ENCODE measurements around the gene ASTN1.

The ASTN1 gene

GRCh38 chr1:176879784-176880620 lies 284.5 kb downstream of the ASTN1 start:
- DNase-seq (ENCODE audit: low read depth in 2 of 2), result no peak

- DNase-seq (ENCODE audit: low read depth in 2 of 2), result no peak
These were observed 285.6 kb downstream of the ASTN1 start for GRCh38 chr1:176878750-176879536.

GRCh38 chr1:176877557-176877956 lies 287.0 kb downstream of the ASTN1 start:
- DNase-seq (ENCODE audit: low read depth in 2 of 2), result no peak

DNA sequence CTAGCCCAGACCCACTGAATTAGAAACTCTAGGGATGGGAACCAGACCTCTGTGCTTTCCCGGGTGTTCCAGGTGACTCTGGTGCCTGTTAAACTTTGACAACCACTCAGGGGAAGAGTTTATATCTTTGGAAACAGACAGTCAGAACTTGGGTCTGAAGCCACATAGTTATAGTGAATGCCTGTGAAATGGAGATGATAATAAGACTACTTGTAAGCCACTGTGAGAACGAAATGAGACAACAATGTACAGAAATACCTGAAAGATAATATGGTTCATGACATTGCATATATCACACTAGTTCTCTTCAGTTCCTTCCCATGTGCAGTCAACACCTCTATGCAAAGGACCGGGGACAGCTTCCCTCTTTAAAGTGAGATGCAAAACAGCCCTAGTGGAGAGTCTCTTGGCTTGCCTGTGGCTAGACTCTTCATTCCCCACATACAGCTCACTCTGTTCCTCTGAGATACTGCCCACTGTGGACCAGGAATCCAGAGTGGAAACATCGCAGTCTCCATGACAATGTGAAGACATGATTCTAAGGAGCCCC lies 287.5 kb downstream of the ASTN1 start:
- DNase-seq (ENCODE audit: low read depth in 2 of 2), result no peak

- DNase-seq (ENCODE audit: low read depth in 2 of 2), result no peak
These were observed 294.9 kb downstream of the ASTN1 start for GRCh38 chr1:176869577-176869976.

DNA sequence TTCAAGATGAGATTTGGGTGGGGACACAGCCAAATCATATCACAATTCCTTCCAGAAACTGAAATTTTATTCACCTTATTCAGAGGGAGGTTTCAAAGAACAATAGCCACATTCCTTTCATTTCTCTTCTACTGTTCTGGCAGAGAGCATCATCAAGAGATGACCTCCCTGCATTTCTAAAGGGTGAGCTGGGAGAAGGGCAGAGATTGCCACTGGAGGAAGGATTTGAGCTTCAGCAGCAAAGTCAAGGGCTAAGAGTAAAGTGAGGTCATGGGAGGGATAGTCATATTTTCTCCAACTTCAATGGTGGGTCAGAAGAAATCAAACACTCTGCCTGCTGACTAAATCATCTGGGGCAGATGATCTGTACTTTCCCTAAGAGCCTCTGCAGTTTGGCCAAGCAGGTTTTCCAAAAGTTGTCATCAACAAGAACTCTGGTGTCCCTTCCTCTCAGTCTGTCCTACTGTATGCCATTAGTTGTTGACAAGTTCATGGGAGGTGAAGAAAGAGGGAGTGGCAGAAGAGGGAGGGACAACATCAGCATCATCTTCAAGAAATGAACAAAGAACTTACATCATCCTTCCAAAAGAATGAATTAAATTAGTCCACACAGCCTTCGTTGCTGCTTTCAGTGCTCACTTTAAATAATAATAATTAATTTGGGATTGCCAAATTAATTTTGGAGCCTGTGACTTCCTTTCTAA lies 298.3 kb downstream of the ASTN1 start:
- DNase-seq (ENCODE audit: low read depth in 2 of 2), result no peak

DNA sequence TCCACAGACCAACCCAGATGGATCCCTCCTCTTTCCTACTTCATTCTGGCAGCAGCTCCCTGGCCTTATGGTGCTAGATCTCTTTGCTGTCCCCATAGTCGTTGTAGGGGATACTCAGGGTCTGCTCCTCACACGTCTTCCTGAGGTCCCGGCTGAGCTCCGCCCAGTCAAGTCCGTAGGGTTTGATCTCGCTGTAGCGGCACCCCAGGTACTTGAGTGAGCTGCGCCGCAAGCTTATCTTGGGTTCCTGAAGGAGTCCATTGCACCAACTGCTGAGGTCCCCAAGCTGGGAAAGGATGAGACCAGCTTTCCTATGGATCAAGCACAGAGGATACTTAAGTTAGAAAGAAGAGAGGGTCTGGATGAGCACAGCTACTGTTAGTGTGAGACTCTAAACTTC lies 300.3 kb downstream of the ASTN1 start:
- DNase-seq (ENCODE audit: low read depth in 2 of 2), result no peak

- no peak for DNase-seq (ENCODE audit: low read depth in 2 of 2)
These were observed 300.9 kb downstream of the ASTN1 start for GRCh38 chr1:176863613-176864012.

- DNase-seq (ENCODE audit: low read depth in 2 of 2), result no peak
These were observed 306.0 kb downstream of the ASTN1 start for GRCh38 chr1:176858433-176858916.

GRCh38 chr1:176857632-176858031 lies 306.9 kb downstream of the ASTN1 start:
- DNase-seq (ENCODE audit: low read depth in 2 of 2), result no peak

DNA sequence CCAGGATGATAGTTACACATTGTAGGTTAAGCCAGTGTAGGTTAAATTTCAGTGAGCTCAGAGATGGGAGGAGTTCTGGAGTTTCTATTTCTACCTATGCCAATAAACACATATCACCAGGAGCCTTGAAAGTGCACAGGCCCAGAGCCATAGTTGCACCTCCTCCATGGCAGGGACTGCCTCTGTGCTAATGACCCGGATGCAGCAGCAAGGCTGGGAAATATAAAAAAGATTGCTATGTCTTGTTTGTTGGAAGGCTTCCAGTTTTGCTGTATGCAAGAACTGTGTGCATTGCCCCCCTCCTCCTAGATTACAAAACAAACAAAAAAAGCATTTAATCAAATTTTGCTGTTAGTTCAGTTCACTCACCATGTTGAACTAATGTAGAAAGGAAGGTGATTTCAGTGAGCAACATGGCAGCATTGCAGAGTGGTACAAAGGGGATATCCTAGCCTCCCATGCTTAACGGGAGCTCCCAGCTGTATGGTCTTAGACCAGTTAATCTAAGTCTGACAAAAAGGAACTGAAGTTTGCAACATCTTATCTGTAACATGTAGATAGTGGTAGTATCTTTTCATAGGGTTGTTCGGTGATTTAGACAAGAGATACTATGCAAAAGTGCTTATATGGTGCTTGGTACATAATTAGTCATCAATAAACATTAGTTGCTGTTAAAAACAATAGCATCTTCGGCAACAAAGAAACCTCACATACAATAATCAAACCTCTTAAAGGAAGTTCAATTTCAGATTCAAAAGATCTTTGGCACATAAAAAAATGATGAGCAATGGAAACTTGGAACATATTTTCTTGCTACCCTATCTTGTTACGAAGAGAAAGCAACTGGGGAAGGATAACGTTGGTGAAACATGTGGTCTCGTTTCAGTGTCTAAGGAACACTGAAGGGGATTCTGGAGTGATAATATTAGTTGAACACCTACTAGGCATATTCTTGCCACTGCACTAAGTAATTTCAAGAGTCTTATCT lies 309.5 kb downstream of the ASTN1 start:
- no peak for DNase-seq (ENCODE audit: low read depth in 2 of 2)

DNA sequence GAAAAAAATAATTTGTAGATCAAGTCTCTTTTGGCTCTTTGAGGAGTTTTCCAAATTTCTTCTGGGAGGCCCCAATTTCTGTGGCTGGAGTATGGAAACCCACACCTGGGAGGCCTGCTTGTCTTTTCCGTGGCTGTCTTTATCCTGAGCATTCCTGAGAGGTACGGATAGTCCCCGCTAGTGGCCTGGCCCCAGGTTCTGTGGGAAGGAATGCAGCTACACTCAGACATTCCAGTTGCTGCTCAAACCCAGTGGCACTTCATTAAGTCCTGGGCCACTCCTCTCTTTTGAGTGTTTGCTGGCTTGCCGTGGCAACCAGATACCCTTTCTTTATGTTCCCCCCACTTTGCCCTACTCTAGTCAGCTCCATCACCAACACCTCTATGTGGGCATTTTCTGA lies 310.4 kb downstream of the ASTN1 start:
- no peak for DNase-seq (ENCODE audit: low read depth in 2 of 2)

DNA sequence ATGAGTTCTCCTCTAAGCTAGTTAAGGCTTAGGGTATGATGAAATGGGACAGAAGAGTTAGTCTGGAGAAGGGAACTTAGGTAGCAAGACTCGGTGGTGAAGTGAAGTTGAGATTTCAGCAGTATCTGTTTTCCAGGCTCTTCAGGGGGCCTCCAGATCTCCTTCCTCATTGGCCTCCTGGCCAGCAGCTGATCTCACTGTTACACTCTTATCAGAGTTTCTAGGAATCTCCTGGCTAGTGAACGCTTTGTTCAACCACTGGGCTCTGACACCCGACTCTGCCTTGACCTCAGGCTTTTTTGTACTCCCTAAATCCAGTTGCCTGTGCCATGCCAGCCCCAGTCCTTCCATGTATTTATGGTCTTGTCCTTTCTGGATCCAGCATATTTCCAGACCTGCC lies 311.0 kb downstream of the ASTN1 start:
- no peak for DNase-seq (ENCODE audit: low read depth in 2 of 2)

GRCh38 chr1:176852124-176852523 lies 312.4 kb downstream of the ASTN1 start:
- DNase-seq (ENCODE audit: low read depth in 2 of 2), result no peak

GRCh38 chr1:176850871-176851270 lies 313.6 kb downstream of the ASTN1 start:
- no peak for DNase-seq (ENCODE audit: low read depth in 2 of 2)

DNA sequence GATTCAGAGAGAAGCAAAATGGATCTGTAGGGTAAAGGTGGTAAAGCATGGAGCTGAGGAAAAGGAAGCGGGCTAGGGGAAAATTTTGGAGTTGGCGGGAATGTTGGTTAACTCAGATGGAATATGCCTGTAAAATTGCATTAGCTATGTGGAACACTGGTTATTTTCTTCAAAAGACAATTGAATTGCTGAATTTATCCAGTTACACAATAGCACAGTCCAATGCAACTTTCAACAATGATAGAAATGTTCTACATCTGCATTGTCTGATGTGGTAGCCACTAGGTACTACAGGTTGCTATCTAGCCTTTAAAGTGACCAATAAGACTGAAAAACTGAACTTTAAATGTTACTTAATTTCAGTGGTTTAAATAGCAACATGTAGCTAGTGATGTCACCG lies 315.2 kb downstream of the ASTN1 start:
- DNase-seq (ENCODE audit: low read depth in 2 of 2), result no peak

DNA sequence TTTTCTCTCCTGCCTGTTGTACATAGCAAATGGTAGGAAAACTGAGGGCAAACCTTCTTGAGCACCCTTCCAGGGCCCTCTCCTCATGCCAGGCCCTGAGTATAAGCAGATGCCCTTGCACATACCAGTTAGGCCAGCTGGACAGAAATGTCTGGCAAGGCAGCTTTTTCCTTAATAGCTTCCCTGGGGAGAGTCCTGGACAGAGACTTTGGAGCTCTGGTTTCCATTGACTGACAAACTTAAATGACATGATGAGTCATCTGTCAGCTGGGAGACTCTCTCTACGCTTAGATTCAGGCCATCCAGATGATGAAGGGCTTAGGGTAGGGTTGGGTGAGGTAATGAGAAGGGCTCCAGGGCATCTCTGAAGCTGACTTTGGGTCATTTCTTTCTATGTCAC lies 317.5 kb downstream of the ASTN1 start:
- DNase-seq (ENCODE audit: low read depth in 2 of 2), result no peak

- DNase-seq (ENCODE audit: low read depth in 2 of 2), result no peak
These were observed 320.9 kb downstream of the ASTN1 start for GRCh38 chr1:176843352-176844297.

- DNase-seq (ENCODE audit: low read depth in 2 of 2), result no peak
These were observed 323.3 kb downstream of the ASTN1 start for GRCh38 chr1:176841238-176841637.

- no peak for DNase-seq (ENCODE audit: low read depth in 2 of 2)
These were observed 325.3 kb downstream of the ASTN1 start for GRCh38 chr1:176839216-176839615.
